H9 (cell line): ENCODE measurements around the gene MTERF4. TPM values are rescaled to one million over a fixed set of nuclear protein-coding genes. Genes with fewer than 3 reads are reported as not detected.

Source experiments
- DNase-seq: peaks from one replicate; pipeline ENCODE4 v3.0.0-alpha.2; 2017
- H2AFZ ChIP-seq: one replicate; pipeline ENCODE4 v1.6.1; 2013; ENCODE audit warnings: mild to moderate bottlenecking, low read length, control low read depth, moderate library complexity
- H2AK5ac ChIP-seq: 2 replicates; pipeline ENCODE4 v1.6.1; 2013; ENCODE audit warnings: low read length, control low read depth, mixed read lengths; ENCODE audit not compliant: insufficient read length
- H2BK120ac ChIP-seq: one replicate; pipeline ENCODE4 v1.6.1; 2013; ENCODE audit warnings: low read depth, mild to moderate bottlenecking, low read length, control low read depth, inconsistent platforms; ENCODE audit not compliant: poor library complexity, severe bottlenecking
- H2BK12ac ChIP-seq: 2 replicates; pipeline ENCODE4 v1.6.1; 2013; ENCODE audit warnings: low read length, control low read depth, mixed read lengths, low read depth; ENCODE audit not compliant: insufficient read length
- H2BK15ac ChIP-seq: 2 replicates; pipeline ENCODE4 v1.6.1; 2013; ENCODE audit warnings: low read depth, low read length, control low read depth
- H2BK20ac ChIP-seq: one replicate; pipeline ENCODE4 v1.6.1; 2013; ENCODE audit warnings: low read depth, mild to moderate bottlenecking, low read length, control low read depth, inconsistent platforms; ENCODE audit not compliant: poor library complexity, severe bottlenecking
- H2BK5ac ChIP-seq: 2 replicates; pipeline ENCODE4 v1.6.1; 2013; ENCODE audit warnings: low read length, control low read depth, mixed read lengths; ENCODE audit not compliant: insufficient read length
- H3K14ac ChIP-seq: 2 replicates; pipeline ENCODE4 v1.6.1; 2013; ENCODE audit warnings: low read length, control low read depth; ENCODE audit not compliant: insufficient read depth
- H3K18ac ChIP-seq: 2 replicates; pipeline ENCODE4 v1.6.1; 2013; ENCODE audit warnings: low read depth, mild to moderate bottlenecking, mixed read lengths, low read length, control low read depth; ENCODE audit not compliant: insufficient read length
- H3K23ac ChIP-seq: 2 replicates; pipeline ENCODE4 v1.6.1; 2013; ENCODE audit warnings: low read length, control low read depth, mixed read lengths, low read depth; ENCODE audit not compliant: insufficient read length
- H3K23me2 ChIP-seq: 2 replicates; pipeline ENCODE4 v1.6.1; 2013; ENCODE audit warnings: low read depth, mild to moderate bottlenecking, mixed read lengths, low read length, control low read depth; ENCODE audit not compliant: insufficient read length, poor library complexity, severe bottlenecking
- H3K27ac ChIP-seq: 2 replicates; pipeline ENCODE4 v1.5.1; 2013; ENCODE audit warnings: low read length, control low read depth, mixed read lengths, low read depth; ENCODE audit not compliant: insufficient read length
- H3K27me3 ChIP-seq: 2 replicates; pipeline ENCODE4 v1.6.1; 2013; ENCODE audit warnings: low read length, control low read depth, inconsistent platforms; ENCODE audit not compliant: insufficient read depth
- H3K4ac ChIP-seq: 2 replicates; pipeline ENCODE4 v1.6.1; 2013; ENCODE audit warnings: low read depth, mild to moderate bottlenecking, control low read depth, inconsistent platforms, low read length, moderate library complexity
- H3K4me1 ChIP-seq: 2 replicates; pipeline ENCODE4 v1.6.1; 2013; ENCODE audit warnings: low read length, control low read depth, inconsistent platforms; ENCODE audit not compliant: insufficient read depth
- H3K4me2 ChIP-seq: 2 replicates; pipeline ENCODE4 v1.6.1; 2013; ENCODE audit warnings: low read length, control low read depth, mixed read lengths; ENCODE audit not compliant: insufficient read length, insufficient read depth
- H3K56ac ChIP-seq: 2 replicates; pipeline ENCODE4 v1.6.1; 2013; ENCODE audit warnings: low read depth, mild to moderate bottlenecking, mixed read lengths, low read length, control low read depth; ENCODE audit not compliant: insufficient read length
- H3K79me1 ChIP-seq: 2 replicates; pipeline ENCODE4 v1.6.1; 2013; ENCODE audit warnings: low read depth, mild to moderate bottlenecking, moderate library complexity, low read length, control low read depth, inconsistent platforms; ENCODE audit not compliant: insufficient read depth, poor library complexity, severe bottlenecking
- H3K79me2 ChIP-seq: 2 replicates; pipeline ENCODE4 v1.6.1; 2013; ENCODE audit warnings: low read length, control low read depth, inconsistent platforms; ENCODE audit not compliant: insufficient read depth
- H3K9ac ChIP-seq: 2 replicates; pipeline ENCODE4 v1.6.1; 2013; ENCODE audit warnings: low read length, control low read depth, mixed read lengths; ENCODE audit not compliant: insufficient read length; ENCODE audit errors: extremely low read depth
- H3K9me3 ChIP-seq: one replicate; pipeline ENCODE4 v1.6.1; 2013; ENCODE audit warnings: low read depth, low read length, inconsistent platforms; ENCODE audit not compliant: control insufficient read depth
- H3T11ph ChIP-seq: one replicate; pipeline ENCODE4 v1.6.1; 2013; ENCODE audit warnings: mild to moderate bottlenecking, low read length, control low read depth, inconsistent platforms
- H4K20me1 ChIP-seq: one replicate; pipeline ENCODE4 v1.6.1; 2013; ENCODE audit not compliant: control insufficient read depth, insufficient read length, insufficient read depth
- H4K5ac ChIP-seq: 2 replicates; pipeline ENCODE4 v1.6.1; 2013; ENCODE audit warnings: low read depth, mild to moderate bottlenecking, mixed read lengths, low read length, control low read depth; ENCODE audit not compliant: insufficient read length
- H4K8ac ChIP-seq: replicated peaks from 2 replicates; pipeline ENCODE4 v1.6.1; 2013; ENCODE audit warnings: low read length, control low read depth, mixed read lengths, low read depth; ENCODE audit not compliant: insufficient read length
- H4K91ac ChIP-seq: 2 replicates; pipeline ENCODE4 v1.6.1; 2013; ENCODE audit warnings: low read depth, mild to moderate bottlenecking, moderate library complexity, mixed read lengths, low read length, control low read depth; ENCODE audit not compliant: insufficient read length
- H3K27ac Mint-ChIP-seq, 3 experiments: 2 replicates in 2 of 3; 3 replicates in 1 of 3; pipeline ENCODE4 v1.8.0; 2020 to 2021; ENCODE audit warnings: mixed read lengths in 3 of 3, mild to moderate bottlenecking in 1 of 3, moderate library complexity in 1 of 3
- H3K27me3 Mint-ChIP-seq: 2 replicates; pipeline ENCODE4 v1.8.0; 2021; ENCODE audit warnings: low read depth, mild to moderate bottlenecking, moderate library complexity, mixed read lengths
- H3K36me3 Mint-ChIP-seq, 3 experiments: 2 replicates in 2 of 3; 3 replicates in 1 of 3; pipeline ENCODE4 v1.8.0; 2020 to 2021; ENCODE audit warnings: low read depth in 3 of 3, mixed read lengths in 3 of 3; ENCODE audit not compliant: insufficient read depth in 1 of 3
- H3K4me1 Mint-ChIP-seq, 2 experiments: 2 replicates each; pipeline ENCODE4 v1.8.0; 2020; ENCODE audit warnings: mixed read lengths in 2 of 2
- H3K4me3 Mint-ChIP-seq, 2 experiments: 2 replicates in 1 of 2; 3 replicates in 1 of 2; pipeline ENCODE4 v1.8.0; 2020 to 2021; ENCODE audit warnings: mild to moderate bottlenecking in 2 of 2, mixed read lengths in 2 of 2, moderate library complexity in 1 of 2
- H3K9me3 Mint-ChIP-seq, 2 experiments: 2 replicates in 1 of 2; 3 replicates in 1 of 2; pipeline ENCODE4 v1.8.0; 2020; ENCODE audit warnings: mild to moderate bottlenecking in 2 of 2, mixed read lengths in 2 of 2, moderate library complexity in 1 of 2
- WGBS: extraction: QIAGEN DNeasy Blood & Tissue Kit; methylation state at CpG from one replicate; pipeline ENCODE4 v1.1.7; 2013; ENCODE audit warnings: missing lambda C conversion rate, low lambda C conversion rate, mixed read lengths; ENCODE audit not compliant: insufficient read length; ENCODE audit errors: extremely low coverage; 5-methylcytosine and 5-hydroxymethylcytosine counted together
- total RNA-seq: library from RNA; stranded (reverse); gene quantifications from 2 replicates; pipeline ENCODE4 v1.2.1, GENCODE V29; 2021
- TF ChIP-seq, protein P1 (sequence below): fragments of 200-600 bp; sonication (generic); conservative IDR thresholded peaks from 3 replicates; pipeline ENCODE4 v1.8.0; 2021; ENCODE audit warnings: antibody characterized with exemption, mild to moderate bottlenecking

The MTERF4 gene
- total RNA-seq, 1 experiment from 2014 or later = 35.0 TPM

DNA sequence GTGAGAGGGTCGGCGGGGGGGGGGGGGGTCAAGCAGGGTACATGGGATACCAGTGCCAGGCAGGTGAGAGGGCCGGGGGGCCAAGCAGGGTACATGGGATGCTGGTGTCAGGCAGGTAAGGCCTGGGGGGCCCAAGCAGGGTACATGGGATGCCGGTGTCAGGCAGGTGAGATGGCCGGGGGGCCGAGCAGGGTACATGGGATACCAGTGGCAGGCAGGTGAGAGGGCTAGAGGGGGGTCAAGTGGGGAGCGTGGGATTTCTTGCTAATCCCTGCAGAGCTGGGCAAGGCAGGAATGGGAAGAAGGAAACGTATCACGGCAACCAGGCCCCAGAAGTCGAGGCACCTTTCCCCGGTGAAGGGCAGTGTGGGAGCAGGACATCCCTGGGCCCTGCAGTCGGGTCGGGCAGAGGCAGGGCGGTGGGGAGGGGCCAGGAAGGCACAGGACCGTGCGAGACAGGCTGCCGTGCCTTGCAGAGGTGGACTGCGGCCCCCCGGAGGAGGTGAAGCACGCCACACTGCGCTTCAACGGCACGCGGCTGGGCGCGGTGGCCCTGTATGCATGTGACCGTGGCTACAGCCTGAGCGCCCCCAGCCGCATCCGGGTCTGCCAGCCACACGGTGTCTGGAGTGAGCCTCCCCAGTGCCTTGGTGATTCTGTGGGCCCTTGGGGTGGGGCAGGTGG, 49.3 kb downstream of the MTERF4 start:
- no peaks in the 10 kb centered on the region for H3K9me3 Mint-ChIP-seq
- H2AFZ ChIP-seq = no peak overlapping the region
- H2BK12ac ChIP-seq = no peak overlapping the region
- H2BK5ac ChIP-seq = no peak overlapping the region
- H4K5ac ChIP-seq = no peak overlapping the region
- H3K27me3 Mint-ChIP-seq = peaks cover 17% of the 10 kb centered on the region
- H4K8ac ChIP-seq = no peak overlapping the region
- no peaks in the 10 kb centered on the region for H3K79me1 ChIP-seq
- H3K23ac ChIP-seq = no peak overlapping the region
- no peaks in the 10 kb centered on the region for H3K27me3 ChIP-seq
- H3K4me1 ChIP-seq = no peaks in the 10 kb centered on the region
- WGBS = no CpG with 5 or more reads among the region's 31 CpGs
- no peak overlapping the region for H3T11ph ChIP-seq
- H2BK120ac ChIP-seq = no peak overlapping the region
- H3K4me3 Mint-ChIP-seq = no peak overlapping the region
- H3K4ac ChIP-seq = no peak overlapping the region
- no peak overlapping the region for H3K27ac ChIP-seq
- no peak overlapping the region for H3K27ac Mint-ChIP-seq
- no peaks in the 10 kb centered on the region for H3K9me3 ChIP-seq
- H3K56ac ChIP-seq = no peak overlapping the region
- no peak overlapping the region for H3K14ac ChIP-seq
- no peak overlapping the region for H2BK15ac ChIP-seq
- H3K18ac ChIP-seq = no peak overlapping the region
- no peak overlapping the region for H4K91ac ChIP-seq
- peak; percentile 24 for DNase-seq
- no peaks in the 10 kb centered on the region for H3K36me3 Mint-ChIP-seq
- no peaks in the 10 kb centered on the region for H3K23me2 ChIP-seq
- H3K9ac ChIP-seq = no peak overlapping the region
- no peaks in the 10 kb centered on the region for H4K20me1 ChIP-seq
- no peaks in the 10 kb centered on the region for H3K79me2 ChIP-seq
- H2AK5ac ChIP-seq = no peak overlapping the region
- H3K4me2 ChIP-seq = no peak overlapping the region
- no peak overlapping the region for H2BK20ac ChIP-seq
- no peaks in the 10 kb centered on the region for H3K4me1 Mint-ChIP-seq
- TF ChIP-seq, protein P1, sequence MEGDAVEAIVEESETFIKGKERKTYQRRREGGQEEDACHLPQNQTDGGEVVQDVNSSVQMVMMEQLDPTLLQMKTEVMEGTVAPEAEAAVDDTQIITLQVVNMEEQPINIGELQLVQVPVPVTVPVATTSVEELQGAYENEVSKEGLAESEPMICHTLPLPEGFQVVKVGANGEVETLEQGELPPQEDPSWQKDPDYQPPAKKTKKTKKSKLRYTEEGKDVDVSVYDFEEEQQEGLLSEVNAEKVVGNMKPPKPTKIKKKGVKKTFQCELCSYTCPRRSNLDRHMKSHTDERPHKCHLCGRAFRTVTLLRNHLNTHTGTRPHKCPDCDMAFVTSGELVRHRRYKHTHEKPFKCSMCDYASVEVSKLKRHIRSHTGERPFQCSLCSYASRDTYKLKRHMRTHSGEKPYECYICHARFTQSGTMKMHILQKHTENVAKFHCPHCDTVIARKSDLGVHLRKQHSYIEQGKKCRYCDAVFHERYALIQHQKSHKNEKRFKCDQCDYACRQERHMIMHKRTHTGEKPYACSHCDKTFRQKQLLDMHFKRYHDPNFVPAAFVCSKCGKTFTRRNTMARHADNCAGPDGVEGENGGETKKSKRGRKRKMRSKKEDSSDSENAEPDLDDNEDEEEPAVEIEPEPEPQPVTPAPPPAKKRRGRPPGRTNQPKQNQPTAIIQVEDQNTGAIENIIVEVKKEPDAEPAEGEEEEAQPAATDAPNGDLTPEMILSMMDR = no peak
